NB4 (cell line): ENCODE measurements around the gene CLMN.

Experiments used
- POLR2A ChIP-seq: IDR thresholded peaks from 2 replicates; pipeline ENCODE4 v1.6.1; 2011; ENCODE audit warnings: mild to moderate bottlenecking; ENCODE audit not compliant: insufficient read length; ENCODE audit errors: extremely low read depth
- TF ChIP-seq, protein P1 (sequence below): IDR thresholded peaks from one replicate; pipeline ENCODE4 v1.5.1; 2012; ENCODE audit warnings: low read depth, low read length

DNA sequence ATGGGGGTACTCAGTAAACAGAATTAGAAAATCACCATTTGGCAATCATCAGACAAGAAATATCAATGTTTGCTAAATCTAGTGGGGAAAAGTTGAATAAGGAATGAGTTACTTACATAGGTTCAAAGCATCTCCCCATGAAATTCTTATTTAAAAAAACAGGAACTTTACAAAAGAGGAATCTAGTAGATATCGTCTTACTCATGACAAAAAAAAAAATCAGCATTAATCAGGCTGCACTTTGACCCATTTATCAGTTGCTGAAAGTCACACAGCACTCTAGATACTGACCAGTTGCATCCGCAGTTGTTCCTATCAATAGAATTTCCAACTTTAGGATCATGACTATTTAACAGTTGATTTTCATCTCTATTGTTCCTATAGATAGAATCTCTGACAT is 156.6 kb downstream of the CLMN start:
- TF ChIP-seq, protein P1, sequence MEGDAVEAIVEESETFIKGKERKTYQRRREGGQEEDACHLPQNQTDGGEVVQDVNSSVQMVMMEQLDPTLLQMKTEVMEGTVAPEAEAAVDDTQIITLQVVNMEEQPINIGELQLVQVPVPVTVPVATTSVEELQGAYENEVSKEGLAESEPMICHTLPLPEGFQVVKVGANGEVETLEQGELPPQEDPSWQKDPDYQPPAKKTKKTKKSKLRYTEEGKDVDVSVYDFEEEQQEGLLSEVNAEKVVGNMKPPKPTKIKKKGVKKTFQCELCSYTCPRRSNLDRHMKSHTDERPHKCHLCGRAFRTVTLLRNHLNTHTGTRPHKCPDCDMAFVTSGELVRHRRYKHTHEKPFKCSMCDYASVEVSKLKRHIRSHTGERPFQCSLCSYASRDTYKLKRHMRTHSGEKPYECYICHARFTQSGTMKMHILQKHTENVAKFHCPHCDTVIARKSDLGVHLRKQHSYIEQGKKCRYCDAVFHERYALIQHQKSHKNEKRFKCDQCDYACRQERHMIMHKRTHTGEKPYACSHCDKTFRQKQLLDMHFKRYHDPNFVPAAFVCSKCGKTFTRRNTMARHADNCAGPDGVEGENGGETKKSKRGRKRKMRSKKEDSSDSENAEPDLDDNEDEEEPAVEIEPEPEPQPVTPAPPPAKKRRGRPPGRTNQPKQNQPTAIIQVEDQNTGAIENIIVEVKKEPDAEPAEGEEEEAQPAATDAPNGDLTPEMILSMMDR, result no peak
- no peak for TF ChIP-seq POLR2A
